Activated CD8-positive, alpha-beta memory T cell treated with anti-CD3 and anti-CD28 coated beads for 36 hours (primary cell): Measurements from ENCODE around the gene FGGY. TPM values are rescaled to one million over a fixed set of nuclear protein-coding genes. Genes with fewer than 3 reads are reported as not detected.
"Not testable (repeated sequence)": the region's sequence is repeated elsewhere in the genome, so short reads cannot be mapped to it uniquely, and the experiment has no call there.

Source experiments
- CTCF ChIA-PET: fragments of 350-600 bp; sonication (Branson Sonifier 250); formaldehyde crosslinking; loops from one replicate; lab custom pipeline; 2021; ENCODE audit warnings: antibody characterized with exemption; lab: Charles Lee
- POLR2A ChIA-PET: fragments of 350-600 bp; sonication (Branson Sonifier 250); formaldehyde crosslinking; loops from one replicate; lab custom pipeline; 2021; ENCODE audit warnings: antibody characterized with exemption; lab: Charles Lee
- total RNA-seq, 2 experiments: library from RNA; stranded (reverse); gene quantifications; one replicate each; pipeline ENCODE4 v1.2.3, GENCODE V29; 2021

FGGY gene
- total RNA-seq, 2 experiments from 2014 or later, result 8.9 to 9.7 TPM

DNA sequence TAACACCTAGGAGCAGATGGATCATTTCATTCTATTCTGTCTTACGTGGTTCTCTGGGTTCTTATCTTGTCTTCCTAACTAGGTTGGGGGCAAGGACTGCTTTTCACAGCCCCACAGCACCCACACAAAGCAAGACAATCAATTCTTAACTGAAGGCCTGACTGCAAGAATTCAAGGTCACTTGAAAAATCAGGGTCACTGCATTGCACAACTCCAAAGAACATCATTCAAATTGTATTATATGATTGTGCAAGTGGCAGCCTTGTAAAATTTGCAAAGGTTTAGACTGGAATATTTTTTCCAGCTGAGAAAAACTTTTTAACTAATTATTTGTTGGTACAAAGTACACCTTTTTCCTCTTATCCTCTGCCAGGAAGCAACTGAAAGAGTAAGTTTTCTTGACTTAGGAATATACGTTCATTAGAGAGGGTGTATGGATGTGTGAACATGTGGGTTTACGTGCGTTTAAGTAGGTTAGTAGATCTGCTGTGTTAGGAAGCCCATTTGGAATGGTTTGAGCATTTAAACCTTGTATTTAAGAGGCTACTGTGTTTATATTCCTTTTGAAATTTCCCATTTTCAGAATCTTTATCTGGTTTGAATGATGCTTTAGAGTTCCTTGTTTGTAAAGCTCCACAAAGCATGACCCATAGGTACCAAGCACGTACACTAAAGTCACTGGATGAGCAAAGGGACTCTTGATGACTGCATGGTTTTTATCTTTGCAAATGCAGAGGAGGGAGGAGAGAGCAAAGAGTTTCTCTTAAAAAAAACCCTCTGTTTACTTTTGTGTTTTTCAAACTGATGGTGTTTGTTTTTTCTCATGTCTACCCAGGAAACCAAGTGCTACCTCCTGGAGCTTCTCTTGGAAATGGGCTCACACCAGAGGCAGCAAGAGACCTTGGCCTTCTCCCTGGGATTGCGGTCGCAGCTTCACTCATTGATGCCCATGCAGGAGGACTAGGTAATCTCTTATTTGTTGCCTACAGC lies 214.9 kb downstream of the FGGY start:
- POLR2A ChIA-PET, result no interaction called here
- CTCF ChIA-PET, result interaction anchor here (0.5 kb wide), 2 partner anchors 106 to 252 kb away, joined by 3 read pairs; no protein-coding TSS in a partner anchor

DNA sequence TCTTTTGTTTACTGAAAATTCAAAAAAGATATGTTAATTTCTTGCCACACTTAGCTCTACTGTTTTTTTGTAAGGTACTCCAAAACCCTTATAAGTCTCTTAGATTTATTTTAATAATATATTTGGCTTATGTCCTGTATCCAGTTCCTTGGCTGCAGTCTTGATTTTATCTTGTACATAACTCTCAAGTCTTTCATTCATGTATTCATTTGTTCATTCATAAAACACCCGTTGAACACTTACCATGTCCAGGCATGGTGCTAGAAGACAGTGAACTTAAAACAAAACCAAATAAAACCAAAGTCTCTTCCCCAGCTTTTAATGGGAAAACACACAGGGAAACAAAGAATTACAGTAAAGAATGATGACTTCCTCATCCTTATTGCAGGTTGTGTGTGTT lies 215.8 kb downstream of the FGGY start:
- CTCF ChIA-PET, result no interaction called here
- POLR2A ChIA-PET, result no interaction called here

DNA sequence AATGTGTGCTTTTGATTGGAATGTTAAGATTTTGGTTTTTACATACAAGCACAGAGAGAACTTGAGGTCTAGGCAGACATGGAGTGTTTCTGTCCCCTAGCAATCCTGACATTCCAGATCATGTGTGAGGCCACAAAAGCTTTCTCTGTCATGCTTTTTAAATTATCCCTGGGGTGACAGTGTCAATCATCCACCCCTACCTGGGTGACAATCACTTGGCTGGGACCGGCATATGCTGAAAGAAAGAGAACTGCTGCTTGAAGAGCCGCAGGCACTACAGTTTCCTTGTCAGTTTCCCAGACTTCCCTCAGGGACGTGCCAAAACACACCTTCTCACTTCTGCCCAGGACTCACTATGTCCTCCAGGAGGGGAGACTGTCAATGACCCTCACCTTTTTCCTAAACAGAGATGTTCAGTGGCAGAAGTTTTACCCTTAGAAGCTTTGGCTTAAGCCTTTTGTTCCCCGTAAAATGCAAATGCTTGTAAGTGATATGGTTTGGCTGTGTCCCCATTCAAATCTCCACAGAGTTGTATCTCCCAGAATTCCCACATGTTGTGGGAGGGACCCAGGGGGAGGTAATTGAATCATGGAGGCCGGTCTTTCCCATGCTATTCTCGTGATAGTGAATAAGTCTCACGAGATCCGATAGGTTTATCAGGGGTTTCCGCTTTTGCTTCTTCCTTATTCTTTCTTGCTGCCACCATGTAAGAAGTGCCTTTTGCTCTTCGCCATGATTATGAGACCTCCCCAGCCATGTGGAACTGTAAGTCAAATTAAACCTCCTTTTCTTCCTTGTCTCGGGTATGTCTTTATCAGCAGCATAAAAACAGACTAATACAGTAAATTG lies 217.4 kb downstream of the FGGY start:
- POLR2A ChIA-PET, result no interaction called here
- CTCF ChIA-PET, result no interaction called here

DNA sequence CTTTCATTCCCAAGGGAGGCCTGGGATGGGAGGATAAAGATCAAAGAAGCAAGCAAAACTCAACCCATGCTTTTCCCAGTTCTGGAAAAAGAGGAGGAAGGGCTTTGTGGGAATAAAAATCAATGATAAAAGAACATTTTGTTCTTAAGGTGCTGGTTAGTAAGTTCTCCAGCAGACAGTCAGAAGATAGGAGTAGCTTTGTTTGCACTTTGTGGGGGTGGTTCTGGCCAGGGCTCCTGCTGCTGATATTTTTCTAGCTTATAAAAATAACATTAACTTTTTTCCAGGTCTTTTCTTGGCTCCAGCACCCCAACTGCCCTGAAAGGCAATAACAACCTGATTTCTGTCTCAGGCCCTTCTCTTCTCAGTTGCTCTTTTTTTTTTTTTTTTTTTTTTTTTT lies 220.0 kb downstream of the FGGY start:
- POLR2A ChIA-PET, result interaction anchor here (0.7 kb wide), 1 partner anchor 19 kb away, joined by 6 read pairs; no protein-coding TSS in a partner anchor
- CTCF ChIA-PET, result no interaction called here

DNA sequence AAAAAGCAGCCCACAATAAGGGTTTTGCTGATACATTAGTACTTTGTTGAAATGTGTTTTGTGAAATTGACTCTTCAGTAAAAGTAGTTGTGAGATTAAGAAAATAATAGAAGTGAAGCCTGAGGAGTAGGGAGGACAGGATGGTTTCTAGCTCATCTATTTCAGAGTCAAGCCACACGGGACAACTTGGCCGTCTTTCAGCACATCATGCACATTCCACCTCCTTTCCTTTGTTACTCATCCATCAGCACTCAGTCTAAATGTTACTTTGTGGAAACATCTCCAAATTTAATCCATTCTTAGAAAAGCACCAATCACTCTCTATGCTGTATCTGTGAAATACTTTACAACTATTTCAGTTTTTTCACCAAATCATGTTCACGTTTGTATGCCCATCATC lies 223.3 kb downstream of the FGGY start:
- CTCF ChIA-PET, result no interaction called here
- POLR2A ChIA-PET, result no interaction called here

DNA sequence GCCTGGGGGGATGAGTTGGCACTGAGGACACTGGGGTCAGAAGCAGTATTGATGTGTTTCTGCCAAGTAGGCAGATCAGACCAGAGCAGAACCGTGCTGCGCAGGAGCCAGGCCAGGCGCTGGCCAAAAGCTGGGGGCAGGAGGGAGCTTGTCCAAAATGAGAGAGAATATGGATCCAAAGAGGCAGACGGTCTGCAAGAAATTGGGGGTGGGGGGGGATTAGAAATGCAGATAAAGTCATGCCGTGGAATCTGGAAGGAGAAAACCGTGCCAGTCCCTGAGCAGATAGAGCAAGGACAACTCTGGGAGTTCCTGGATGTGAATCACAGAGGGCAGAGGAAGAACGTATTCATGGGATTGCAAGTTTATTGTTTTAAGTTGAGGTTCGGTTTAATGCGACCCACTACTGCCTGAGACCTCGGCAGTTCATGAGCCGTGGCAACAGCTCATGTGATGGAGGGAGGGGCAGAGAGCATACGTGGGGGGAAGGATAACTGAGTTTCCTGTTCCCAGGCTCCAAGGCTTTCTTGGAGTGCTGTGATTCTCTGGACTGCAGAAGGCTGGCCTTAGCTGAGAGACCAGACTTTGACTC lies 224.0 kb downstream of the FGGY start:
- ChIA-PET CTCF (no interaction called here), POLR2A (no interaction called here)

DNA sequence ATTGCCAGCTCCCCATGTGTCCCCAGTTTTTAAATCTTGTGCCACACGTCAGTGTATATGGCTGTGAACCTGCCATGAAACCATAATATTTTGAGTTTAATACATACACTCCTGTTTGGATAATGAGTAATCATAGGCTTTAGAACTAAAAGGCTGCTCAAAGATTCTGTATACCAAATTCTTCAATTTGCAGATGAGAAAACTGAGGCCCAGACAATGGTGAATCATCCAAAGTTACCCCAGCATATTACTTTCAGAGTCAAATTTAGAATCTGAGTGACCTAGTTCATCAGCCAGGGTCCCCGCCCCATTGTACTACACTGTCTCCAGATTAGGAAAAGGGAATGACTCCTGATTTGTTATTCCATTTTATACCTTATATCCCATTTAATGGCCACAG lies 224.6 kb downstream of the FGGY start:
- POLR2A ChIA-PET, result no interaction called here
- CTCF ChIA-PET, result no interaction called here

DNA sequence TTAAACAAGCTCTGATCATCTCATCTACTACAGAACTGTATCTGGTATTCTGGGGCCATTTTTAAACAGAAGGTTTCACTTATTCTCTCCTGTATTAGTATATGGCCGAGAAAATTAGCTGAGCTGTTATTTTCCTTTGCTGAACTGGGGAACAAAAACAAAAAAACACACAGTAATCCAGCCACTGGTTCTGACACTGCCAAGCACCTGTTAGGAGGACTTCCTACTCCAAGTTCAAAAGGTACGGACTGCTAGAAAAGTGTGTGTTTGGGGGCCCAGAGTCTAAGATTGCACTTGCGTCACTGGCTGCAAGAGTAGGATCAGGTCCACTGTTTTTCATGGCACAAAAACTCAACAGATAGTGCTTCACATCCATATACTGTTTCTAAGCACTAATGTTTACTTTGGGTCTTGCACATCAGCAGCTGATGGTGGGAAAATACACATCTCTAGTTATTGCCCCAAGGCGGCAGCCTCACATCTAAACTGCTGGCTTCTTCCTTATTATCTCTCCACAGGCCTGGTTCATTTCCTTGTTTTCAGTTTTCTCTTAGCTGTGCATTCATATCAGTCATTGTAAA lies 226.1 kb downstream of the FGGY start:
- ChIA-PET POLR2A (no interaction called here), CTCF (no interaction called here)

DNA sequence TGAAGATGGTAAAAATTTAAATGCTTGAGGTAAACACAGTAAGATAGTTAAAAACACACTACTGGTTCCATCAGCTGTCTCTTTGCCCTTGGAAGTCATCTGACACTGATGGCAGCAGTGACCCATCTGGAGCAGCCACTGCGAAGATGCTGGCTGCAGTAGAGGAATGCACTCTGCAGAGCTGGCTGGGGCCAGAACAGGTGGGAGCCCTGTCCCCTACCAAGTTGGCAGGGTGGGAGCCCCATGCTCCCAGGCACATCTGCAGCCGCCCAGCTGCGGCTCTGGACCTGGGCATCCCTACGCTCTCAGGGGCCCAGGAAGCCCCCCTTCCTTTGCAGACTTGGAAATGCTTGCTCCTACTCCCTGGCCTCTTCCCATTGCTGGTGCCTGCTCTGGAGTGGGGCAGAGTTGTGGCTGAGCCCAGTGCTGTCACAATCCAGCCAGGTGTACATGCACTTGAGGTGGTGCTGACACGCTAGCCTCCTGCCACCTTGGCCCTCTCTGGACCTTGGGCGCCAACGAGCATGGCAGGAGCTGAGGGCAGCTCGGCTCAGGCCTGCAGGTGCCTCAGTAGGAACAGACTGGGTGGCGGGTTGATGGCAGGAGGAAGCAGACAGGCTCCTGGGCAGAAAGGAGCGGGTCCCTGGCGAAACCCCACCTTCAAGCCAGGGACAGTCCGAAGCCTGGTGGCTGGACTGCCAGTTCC lies 227.0 kb downstream of the FGGY start:
- CTCF ChIA-PET, result no interaction called here

DNA sequence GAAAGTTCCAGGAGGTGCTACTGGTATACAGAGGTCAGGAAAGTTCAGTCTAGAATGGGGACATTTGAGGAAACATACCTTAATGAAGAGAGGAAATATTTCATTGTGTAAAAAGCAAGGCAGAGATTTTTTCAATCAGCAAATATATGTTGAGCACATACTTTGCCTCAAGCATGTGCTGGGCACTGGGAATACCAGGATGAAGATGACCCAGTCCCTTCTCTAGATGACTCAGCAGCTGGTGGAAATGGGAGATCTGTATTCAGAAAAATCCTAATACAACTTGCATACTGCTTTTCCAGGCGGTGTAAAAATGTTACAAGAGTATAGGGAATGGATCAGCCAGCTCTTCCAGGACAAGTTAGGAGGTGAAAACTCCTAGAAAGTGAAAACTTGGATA lies 229.3 kb downstream of the FGGY start:
- CTCF ChIA-PET, result no interaction called here
- POLR2A ChIA-PET, result no interaction called here

More for the DNA sequence above, 227.0 kb downstream of the FGGY start:
- POLR2A ChIA-PET, result no interaction called here

DNA sequence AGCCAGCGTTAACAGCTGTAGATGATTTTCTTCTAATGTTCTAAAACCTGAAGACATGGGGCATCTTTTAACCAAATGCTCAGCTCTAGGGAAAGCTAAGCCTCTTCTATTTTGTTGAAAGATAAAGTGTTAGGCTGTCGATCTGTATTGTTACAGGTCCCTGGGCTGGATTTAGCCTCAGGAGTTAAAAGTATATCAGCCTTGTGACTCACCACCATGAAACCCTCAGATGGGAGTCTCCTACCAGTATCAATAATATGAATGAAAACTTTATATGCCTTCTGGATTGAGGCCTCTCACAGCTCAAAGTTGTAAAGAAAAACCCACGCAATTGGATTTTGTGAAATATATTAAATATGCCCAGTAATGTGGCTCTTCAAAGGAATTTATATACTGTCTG lies 231.6 kb downstream of the FGGY start:
- CTCF ChIA-PET, result no interaction called here
- POLR2A ChIA-PET, result no interaction called here

DNA sequence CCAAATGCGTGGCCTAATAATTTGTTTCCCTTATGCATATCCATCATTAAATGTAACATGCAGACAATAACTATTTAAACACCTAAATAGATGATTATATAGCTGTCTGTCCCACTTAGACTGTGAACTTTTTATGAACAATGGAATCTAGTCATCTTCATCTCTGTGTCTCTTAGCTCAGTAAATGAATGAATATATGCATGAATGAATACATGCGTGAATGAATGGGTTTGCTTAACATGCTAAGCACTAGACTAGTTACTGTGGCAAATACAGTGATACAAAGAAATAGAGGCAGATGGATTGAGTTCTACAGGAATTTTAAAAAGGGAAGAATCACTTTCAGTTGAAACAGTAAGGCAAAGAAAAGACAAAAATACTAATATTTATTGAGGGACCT lies 232.0 kb downstream of the FGGY start:
- ChIA-PET POLR2A (no interaction called here), CTCF (no interaction called here)

DNA sequence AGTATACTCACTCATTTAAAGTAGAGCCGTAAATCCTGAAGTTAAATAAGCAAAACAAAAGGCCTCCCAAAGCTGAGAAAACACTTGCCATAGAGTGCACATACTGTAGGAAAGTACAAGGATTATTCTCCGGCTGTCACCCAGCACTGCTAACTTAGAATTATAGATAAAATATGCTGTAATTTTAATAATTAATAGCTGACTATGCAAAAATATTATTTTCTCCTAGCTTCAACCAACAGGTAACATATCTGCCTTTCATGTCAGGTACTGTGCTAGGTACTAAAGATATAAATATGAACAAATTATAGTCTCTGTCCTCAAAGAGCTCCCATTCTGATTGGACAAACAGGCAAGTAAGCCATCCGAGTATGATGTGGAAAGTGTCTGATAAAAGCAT lies 233.2 kb downstream of the FGGY start:
- ChIA-PET POLR2A (no interaction called here), CTCF (no interaction called here)

DNA sequence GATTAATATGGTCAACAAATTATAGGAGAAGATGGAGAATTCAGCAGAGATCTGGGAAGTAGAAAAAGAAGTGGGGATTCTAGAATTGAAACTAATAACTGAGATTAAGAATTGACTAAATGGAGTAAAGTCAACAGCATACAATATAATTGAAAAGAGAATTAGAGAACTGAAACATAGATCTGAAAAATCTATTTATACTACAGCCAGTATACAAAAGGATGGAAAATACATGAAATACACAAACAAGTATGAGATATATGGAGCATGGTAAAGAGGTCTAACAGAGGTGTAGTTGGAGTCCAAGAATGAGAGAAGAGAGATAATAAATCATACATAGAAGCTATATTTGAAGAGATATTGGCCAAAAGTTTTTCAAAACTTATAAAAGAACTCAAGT lies 235.2 kb downstream of the FGGY start:
- ChIA-PET POLR2A (no interaction called here), CTCF (no interaction called here)

DNA sequence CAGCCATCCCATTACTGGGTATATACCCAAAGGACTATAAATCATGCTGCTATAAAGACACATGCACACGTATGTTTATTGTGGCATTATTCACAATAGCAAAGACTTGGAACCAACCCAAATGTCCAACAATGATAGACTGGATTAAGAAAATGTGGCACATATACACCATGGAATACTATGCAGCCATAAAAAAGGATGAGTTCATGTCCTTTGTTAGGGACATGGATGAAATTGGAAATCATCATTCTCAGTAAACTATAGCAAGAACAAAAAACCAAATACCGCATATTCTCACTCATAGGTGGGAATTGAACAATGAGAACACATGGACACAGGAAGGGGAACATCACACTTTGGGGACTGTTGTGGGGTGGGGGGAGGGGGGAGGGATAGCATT lies 241.6 kb downstream of the FGGY start:
- POLR2A ChIA-PET, CTCF ChIA-PET: not testable (repeated sequence)

DNA sequence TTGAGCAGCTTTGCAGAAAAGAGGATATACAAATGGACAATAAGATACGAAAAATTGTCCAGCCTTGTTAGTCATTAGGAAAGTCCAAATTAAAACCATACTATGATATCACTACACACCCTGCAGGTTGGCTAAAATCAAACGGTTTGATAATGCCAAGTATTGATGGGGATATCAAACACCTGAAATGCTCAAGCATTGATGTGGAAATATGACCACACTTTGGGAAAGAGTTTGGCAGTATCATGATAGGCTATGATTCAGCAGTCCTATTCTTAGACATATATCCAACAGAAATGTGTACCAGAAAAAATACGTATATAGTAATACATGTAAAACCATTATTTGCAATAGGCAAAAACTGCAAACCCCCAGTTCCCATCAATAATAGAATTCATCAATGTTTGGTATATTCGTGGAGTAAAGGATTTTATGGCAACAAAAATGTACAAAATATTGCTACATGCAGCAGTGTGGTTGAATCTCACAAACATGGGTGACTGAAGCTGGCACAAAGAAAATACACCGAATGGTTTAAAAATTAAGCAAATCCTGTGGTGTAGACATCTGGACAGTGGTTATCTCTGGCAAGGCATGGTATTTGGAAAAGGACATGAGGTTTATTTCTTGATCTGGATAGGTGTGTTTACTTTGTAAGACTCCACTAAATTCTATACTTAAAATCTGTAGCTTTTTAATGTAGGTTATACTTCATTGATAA lies 243.2 kb downstream of the FGGY start:
- POLR2A ChIA-PET, result no interaction called here
- CTCF ChIA-PET, result no interaction called here

DNA sequence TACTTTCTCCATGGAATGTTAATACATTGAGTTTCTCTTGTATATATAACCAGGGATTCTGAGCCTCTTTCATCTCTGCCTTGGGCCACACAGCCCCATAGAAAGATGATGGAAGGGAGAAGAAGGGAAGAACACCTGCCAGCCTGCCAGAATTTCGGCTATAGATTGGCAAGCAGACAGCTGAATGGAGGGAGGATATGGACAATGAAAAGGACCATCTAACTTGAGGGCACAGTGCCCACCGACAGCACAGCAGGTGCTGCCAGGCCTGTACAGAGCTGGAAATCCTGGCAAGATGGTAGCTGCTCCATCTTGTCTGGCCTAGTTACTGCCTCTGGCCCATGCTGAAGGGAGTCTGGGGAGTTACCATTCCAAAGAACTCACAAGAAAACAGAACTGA lies 244.3 kb downstream of the FGGY start:
- ChIA-PET POLR2A (no interaction called here), CTCF (no interaction called here)

DNA sequence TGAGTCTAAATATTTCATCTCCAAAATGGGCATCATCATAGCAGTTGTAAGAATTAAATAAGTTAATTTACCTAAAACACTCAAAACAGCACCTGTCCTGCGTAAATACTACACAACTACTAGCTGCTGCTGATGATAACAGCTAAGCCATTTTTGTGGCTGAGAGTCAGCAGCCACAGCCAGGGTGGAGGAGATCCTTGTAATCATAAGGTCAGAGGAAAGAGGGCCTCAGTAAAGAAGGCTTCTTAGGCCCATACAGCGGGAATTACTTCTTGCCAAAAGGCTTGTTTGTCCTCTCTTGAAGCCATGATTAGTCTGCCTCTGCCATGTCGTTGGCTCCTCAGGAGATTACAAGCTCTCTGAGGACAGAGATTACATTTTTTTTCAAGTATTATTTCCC lies 245.0 kb downstream of the FGGY start:
- CTCF ChIA-PET, result no interaction called here
- POLR2A ChIA-PET, result no interaction called here
